HepG2 (cell line): ENCODE results near the gene NTM. TPM values are rescaled to one million over a fixed set of nuclear protein-coding genes. Genes with fewer than 3 reads are reported as not detected.

Experiments used
- HNF4A ChIP-seq: sonication (generic); formaldehyde crosslinking; IDR thresholded peaks from 2 replicates; pipeline ENCODE4 v1.4.0; 2020; ENCODE audit warnings: missing genetic modification reagents
- HOXA5 ChIP-seq: sonication (generic); formaldehyde crosslinking; IDR thresholded peaks from 2 replicates; pipeline ENCODE4 v1.4.0; 2020; ENCODE audit warnings: missing genetic modification reagents
- MAZ ChIP-seq, 2 experiments: sonication (generic) in 1 of 2; formaldehyde crosslinking in 1 of 2; IDR thresholded peaks; 2 replicates each; pipeline versions ENCODE4 v1.5.0 to v1.6.1; 2012 to 2020; ENCODE audit warnings: low read depth in 2 of 2, mild to moderate bottlenecking in 2 of 2, borderline replicate concordance in 1 of 2, improper control_type of control experiment in 1 of 2, low read length in 1 of 2, missing genetic modification reagents in 1 of 2, moderate library complexity in 1 of 2
- SAFB2 ChIP-seq: sonication (generic); formaldehyde crosslinking; IDR thresholded peaks from 2 replicates; pipeline ENCODE4 v1.5.1; 2020; ENCODE audit warnings: missing genetic modification reagents, low read depth, mild to moderate bottlenecking, borderline replicate concordance
- TBX3 ChIP-seq: fragments of 450-650 bp; IDR thresholded peaks from 2 replicates; pipeline ENCODE4 v1.6.1; 2017; ENCODE audit warnings: antibody characterized with exemption, mild to moderate bottlenecking, inconsistent platforms, borderline replicate concordance
- ZBTB25 ChIP-seq: IDR thresholded peaks from 2 replicates; pipeline ENCODE4 v1.6.1; 2018; ENCODE audit warnings: missing genetic modification reagents
- ZNF614 ChIP-seq: IDR thresholded peaks from 2 replicates; pipeline ENCODE4 v1.6.1; 2018; ENCODE audit warnings: missing biosample characterization, missing genetic modification reagents, inconsistent platforms, borderline replicate concordance
- ZNF644 ChIP-seq: IDR thresholded peaks from 2 replicates; pipeline ENCODE4 v1.6.1; 2016; ENCODE audit warnings: low read depth
- ZNF646 ChIP-seq: sonication (generic); formaldehyde crosslinking; IDR thresholded peaks from 2 replicates; pipeline ENCODE4 v1.9.0; 2021; ENCODE audit warnings: mild to moderate bottlenecking, missing genetic modification reagents
- polyA plus RNA-seq, 8 experiments: library from polyadenylated mRNA; depleted of rRNA in 3 of 8; stranded (reverse) in 7 of 8; unstranded in 1 of 8; fragments of >200 nt; fragmentation: Illumina TruSeq in 4 of 8; extraction: Trizol in 4 of 8; gene quantifications; 2 replicates each; pipeline versions ENCODE4 v1.2.1 to v1.2.3, GENCODE V29; 2011 to 2016; ENCODE audit warnings: low read depth in 4 of 8, missing spikeins in 1 of 8, mixed read lengths in 1 of 8; ENCODE audit not compliant: insufficient read depth in 1 of 8
- total RNA-seq, 5 experiments: library from RNA; depleted of rRNA; stranded (reverse); fragments of >200 nt; fragmentation: Illumina TruSeq; extraction: Trizol; gene quantifications; 2 replicates each; pipeline ENCODE4 v1.2.3, GENCODE V29; 2016; ENCODE audit warnings: low read depth in 1 of 5

Gene NTM
- total and polyA plus RNA-seq, 2 of the 13 experiments (the other 11 are each of a cell fraction or from before 2014, with no cell fraction given): not detected

GRCh38 chr11:131954146-131954545 lies 583.7 kb downstream of the NTM start (continued):
- TF ChIP-seq ZNF646 (CRISPR knock-in tag) (no peak), ZBTB25 (CRISPR knock-in tag) (no peak), ZNF614 (CRISPR knock-in tag) (no peak), SAFB2 (CRISPR knock-in tag) (no peak), HNF4A (no peak), MAZ (IDR thresholded peaks at IDR 0.05; ENCODE audit: borderline replicate concordance, low read depth, low read length) (no peak), MAZ (CRISPR knock-in tag; IDR thresholded peaks at IDR 0.05; ENCODE audit: low read depth) (no peak), HOXA5 (CRISPR knock-in tag) (no peak), TBX3 (no peak), ZNF644 (no peak)
